GM10266 (cell line): ENCODE results near the gene PI4K2A.

Experiments used
- DNase-seq: peaks from one replicate; pipeline ENCODE4 v3.0.0; 2012; ENCODE audit errors: extremely low spot score
- TF ChIP-seq, protein P1 (sequence below): IDR thresholded peaks from 2 replicates; pipeline ENCODE4 v1.5.1; 2012; ENCODE audit warnings: mild to moderate bottlenecking, low read depth; ENCODE audit not compliant: control insufficient read depth, insufficient read depth; ENCODE audit errors: missing control alignments

PI4K2A gene

GRCh38 chr10:97618285-97618684 is 22.2 kb upstream of the PI4K2A start:
- TF ChIP-seq, protein P1, sequence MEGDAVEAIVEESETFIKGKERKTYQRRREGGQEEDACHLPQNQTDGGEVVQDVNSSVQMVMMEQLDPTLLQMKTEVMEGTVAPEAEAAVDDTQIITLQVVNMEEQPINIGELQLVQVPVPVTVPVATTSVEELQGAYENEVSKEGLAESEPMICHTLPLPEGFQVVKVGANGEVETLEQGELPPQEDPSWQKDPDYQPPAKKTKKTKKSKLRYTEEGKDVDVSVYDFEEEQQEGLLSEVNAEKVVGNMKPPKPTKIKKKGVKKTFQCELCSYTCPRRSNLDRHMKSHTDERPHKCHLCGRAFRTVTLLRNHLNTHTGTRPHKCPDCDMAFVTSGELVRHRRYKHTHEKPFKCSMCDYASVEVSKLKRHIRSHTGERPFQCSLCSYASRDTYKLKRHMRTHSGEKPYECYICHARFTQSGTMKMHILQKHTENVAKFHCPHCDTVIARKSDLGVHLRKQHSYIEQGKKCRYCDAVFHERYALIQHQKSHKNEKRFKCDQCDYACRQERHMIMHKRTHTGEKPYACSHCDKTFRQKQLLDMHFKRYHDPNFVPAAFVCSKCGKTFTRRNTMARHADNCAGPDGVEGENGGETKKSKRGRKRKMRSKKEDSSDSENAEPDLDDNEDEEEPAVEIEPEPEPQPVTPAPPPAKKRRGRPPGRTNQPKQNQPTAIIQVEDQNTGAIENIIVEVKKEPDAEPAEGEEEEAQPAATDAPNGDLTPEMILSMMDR, result no peak
- DNase-seq, result no peak

GRCh38 chr10:97618733-97619132 is 21.7 kb upstream of the PI4K2A start:
- DNase-seq, result no peak

GRCh38 chr10:97623277-97623676 is 17.2 kb upstream of the PI4K2A start:
- DNase-seq, result no peak
- TF ChIP-seq, protein P1, result no peak

More at GRCh38 chr10:97618733-97619132, 21.7 kb upstream of the PI4K2A start:
- TF ChIP-seq, protein P1, result no peak

DNA sequence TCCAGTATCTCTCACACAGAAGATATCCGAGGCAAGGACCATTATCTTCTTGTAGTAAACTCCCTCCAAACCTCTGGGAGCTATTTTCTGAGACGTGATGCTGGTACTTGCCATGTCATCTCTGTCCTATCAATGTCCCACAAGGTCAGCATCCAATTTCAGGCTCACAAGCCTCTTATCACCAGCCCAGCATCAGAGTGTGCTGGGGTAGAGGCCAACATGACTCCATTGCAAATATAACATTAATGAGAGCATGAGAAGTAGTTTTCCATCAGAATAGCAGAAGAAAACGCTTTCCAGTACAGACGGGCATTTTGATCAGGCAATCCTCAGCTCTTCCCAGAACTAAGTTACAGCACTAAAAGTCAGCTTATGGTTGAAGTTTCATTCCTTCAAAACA is 12.7 kb upstream of the PI4K2A start:
- TF ChIP-seq, protein P1, result no peak
- no peak for DNase-seq

- no peak for DNase-seq
- TF ChIP-seq, protein P1, result no peak
These were observed 12.2 kb upstream of the PI4K2A start for GRCh38 chr10:97628228-97628627.

DNA sequence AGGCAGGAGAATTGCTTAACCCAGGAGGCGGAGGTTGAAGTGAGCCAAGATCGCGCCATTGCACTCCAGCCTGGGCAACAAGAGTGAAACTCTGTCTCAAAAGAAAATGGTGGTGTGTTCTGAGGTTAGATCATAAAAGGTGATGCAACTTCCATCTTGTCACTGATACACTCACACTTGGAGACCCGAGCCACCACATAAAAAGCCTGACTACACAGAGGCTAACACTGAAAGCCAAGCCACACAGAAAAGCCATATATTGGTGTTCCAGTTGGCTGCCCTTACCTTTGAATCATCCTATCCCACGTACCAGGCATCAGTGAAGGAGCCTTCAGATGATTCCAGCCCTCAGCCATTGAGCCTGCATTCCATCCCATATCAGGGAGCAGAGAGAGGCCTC is 11.2 kb upstream of the PI4K2A start:
- TF ChIP-seq, protein P1, result no peak
- DNase-seq, result no peak

DNA sequence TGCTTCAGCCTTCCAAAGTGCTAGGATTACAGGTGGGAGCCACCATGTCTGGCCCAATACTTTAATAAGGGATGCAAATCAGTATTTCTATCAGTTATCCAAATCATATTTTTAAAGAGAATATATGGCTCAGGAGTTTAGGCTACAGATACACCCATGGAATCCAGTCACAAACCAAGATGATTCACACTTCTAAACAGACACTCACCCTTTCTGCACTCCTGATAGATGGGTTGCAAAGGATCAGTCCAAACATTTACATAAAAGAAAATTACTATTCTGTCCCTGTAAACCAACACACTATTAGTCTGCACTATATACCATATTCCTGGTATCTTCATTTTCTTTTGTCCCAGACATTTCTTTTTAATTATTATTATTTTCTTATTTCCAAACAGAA is 9.4 kb upstream of the PI4K2A start:
- TF ChIP-seq, protein P1, result no peak
- DNase-seq, result no peak
